Ishikawa (cell line): ENCODE measurements around the gene TMA7.

Experiments used
- CREB1 ChIP-seq: IDR thresholded peaks from 2 replicates; pipeline ENCODE4 v1.6.1; 2012; ENCODE audit warnings: low read depth
- EGR1 ChIP-seq: IDR thresholded peaks from 2 replicates; pipeline ENCODE4 v1.6.1; 2012
- EP300 ChIP-seq: IDR thresholded peaks from 2 replicates; pipeline ENCODE4 v1.6.1; 2012; ENCODE audit warnings: borderline replicate concordance
- FOXM1 ChIP-seq: IDR thresholded peaks from 2 replicates; pipeline ENCODE4 v1.6.1; 2012; ENCODE audit warnings: low read depth, borderline replicate concordance
- RAD21 ChIP-seq: IDR thresholded peaks from 2 replicates; pipeline ENCODE4 v1.6.1; 2012; ENCODE audit warnings: low read depth
- TAF1 ChIP-seq: IDR thresholded peaks from 2 replicates; pipeline ENCODE4 v1.6.1; 2012; ENCODE audit warnings: low read depth, mild to moderate bottlenecking
- TCF12 ChIP-seq: IDR thresholded peaks from 2 replicates; pipeline ENCODE4 v1.6.1; 2012; ENCODE audit warnings: low read depth
- TEAD4 ChIP-seq: IDR thresholded peaks from 2 replicates; pipeline ENCODE4 v1.6.1; 2012
- YY1 ChIP-seq: IDR thresholded peaks from 2 replicates; pipeline ENCODE4 v1.6.1; 2012; ENCODE audit warnings: low read depth
- TF ChIP-seq, protein P1 (sequence below): IDR thresholded peaks from 2 replicates; pipeline ENCODE4 v1.6.1; 2012; ENCODE audit warnings: low read depth, mild to moderate bottlenecking
- TF ChIP-seq, protein P2 (sequence below): IDR thresholded peaks from 2 replicates; pipeline ENCODE4 v1.6.1; 2012

DNA sequence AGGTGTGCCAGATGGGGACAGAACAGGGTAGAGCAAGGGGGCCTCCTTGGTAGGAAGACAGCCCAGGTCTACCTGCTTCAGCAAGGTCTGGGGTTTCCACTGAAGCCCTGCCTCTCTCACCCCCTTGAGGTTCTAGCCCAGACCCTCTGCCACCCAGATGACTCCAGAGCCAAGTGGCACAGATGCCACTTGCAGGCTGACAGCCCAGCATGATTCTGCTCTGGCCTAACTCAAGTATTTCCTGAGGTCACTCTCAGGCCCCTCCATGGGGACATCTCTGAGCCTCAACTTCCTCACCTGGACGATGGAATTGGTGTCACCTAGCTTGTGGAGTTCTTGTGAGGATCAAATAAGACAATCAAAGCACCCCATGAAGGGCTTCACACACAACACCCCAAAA is 34.1 kb upstream of the TMA7 start:
- TF ChIP-seq, protein P1, sequence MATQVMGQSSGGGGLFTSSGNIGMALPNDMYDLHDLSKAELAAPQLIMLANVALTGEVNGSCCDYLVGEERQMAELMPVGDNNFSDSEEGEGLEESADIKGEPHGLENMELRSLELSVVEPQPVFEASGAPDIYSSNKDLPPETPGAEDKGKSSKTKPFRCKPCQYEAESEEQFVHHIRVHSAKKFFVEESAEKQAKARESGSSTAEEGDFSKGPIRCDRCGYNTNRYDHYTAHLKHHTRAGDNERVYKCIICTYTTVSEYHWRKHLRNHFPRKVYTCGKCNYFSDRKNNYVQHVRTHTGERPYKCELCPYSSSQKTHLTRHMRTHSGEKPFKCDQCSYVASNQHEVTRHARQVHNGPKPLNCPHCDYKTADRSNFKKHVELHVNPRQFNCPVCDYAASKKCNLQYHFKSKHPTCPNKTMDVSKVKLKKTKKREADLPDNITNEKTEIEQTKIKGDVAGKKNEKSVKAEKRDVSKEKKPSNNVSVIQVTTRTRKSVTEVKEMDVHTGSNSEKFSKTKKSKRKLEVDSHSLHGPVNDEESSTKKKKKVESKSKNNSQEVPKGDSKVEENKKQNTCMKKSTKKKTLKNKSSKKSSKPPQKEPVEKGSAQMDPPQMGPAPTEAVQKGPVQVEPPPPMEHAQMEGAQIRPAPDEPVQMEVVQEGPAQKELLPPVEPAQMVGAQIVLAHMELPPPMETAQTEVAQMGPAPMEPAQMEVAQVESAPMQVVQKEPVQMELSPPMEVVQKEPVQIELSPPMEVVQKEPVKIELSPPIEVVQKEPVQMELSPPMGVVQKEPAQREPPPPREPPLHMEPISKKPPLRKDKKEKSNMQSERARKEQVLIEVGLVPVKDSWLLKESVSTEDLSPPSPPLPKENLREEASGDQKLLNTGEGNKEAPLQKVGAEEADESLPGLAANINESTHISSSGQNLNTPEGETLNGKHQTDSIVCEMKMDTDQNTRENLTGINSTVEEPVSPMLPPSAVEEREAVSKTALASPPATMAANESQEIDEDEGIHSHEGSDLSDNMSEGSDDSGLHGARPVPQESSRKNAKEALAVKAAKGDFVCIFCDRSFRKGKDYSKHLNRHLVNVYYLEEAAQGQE: no peak
- TF ChIP-seq EP300 (no peak), EGR1 (no peak), TEAD4 (no peak), YY1 (no peak), CREB1 (no peak), RAD21 (no peak), TCF12 (no peak), TAF1 (no peak), FOXM1 (no peak)
- TF ChIP-seq, protein P2, sequence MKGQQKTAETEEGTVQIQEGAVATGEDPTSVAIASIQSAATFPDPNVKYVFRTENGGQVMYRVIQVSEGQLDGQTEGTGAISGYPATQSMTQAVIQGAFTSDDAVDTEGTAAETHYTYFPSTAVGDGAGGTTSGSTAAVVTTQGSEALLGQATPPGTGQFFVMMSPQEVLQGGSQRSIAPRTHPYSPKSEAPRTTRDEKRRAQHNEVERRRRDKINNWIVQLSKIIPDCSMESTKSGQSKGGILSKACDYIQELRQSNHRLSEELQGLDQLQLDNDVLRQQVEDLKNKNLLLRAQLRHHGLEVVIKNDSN: no peak
